Panc1 (cell line): Measurements from ENCODE around the gene PAK3. TPM values are rescaled to one million over a fixed set of nuclear protein-coding genes. Genes with fewer than 3 reads are reported as not detected.

Experiments
- ATAC-seq: fragments of 200-7000 bp; cut with Tn5 transposase; 2 replicates; pipeline ENCODE4 v1.9.1; 2020; ENCODE audit warnings: mild to moderate bottlenecking, moderate library complexity
- BruUV-seq: library from RNA; stranded (reverse); fragments of 400-500 nt; replicated peaks from 2 replicates; lab custom pipeline; 2021; lab: Mats Ljungman, UMichigan
- CTCF ChIA-PET: fragments of 300-600 bp; sonication (Branson Sonifier 250); formaldehyde crosslinking; loops from one replicate; lab custom pipeline; 2022; ENCODE audit warnings: antibody characterized with exemption; lab: Charles Lee
- POLR2A ChIA-PET: fragments of 300-600 bp; sonication (Branson Sonifier 250); formaldehyde crosslinking; loops from one replicate; lab custom pipeline; 2022; ENCODE audit warnings: antibody characterized with exemption; lab: Charles Lee
- DNase-seq: peaks from one replicate; pipeline ENCODE4 v3.0.0-alpha.2; 2010; ENCODE audit warnings: low read depth, low spot score
- H3K27ac ChIP-seq: 2 replicates; pipeline ENCODE4 v1.5.1; 2011; ENCODE audit warnings: mild to moderate bottlenecking, low read length, inconsistent platforms
- H3K27me3 ChIP-seq: fragments of 200-500 bp; sonication (Bioruptor generic); 2 replicates; pipeline ENCODE4 v1.6.0; 2014; ENCODE audit warnings: low read length, inconsistent platforms; ENCODE audit not compliant: control insufficient read depth, insufficient read depth
- H3K36me3 ChIP-seq: fragments of 200-500 bp; sonication (Bioruptor generic); 2 replicates; pipeline ENCODE4 v1.5.1; 2014; ENCODE audit warnings: inconsistent platforms, mild to moderate bottlenecking, low read length, moderate library complexity; ENCODE audit not compliant: control insufficient read depth, insufficient read depth
- H3K4me1 ChIP-seq: 2 replicates; pipeline ENCODE4 v1.5.1; 2011; ENCODE audit warnings: inconsistent platforms, mild to moderate bottlenecking, low read length, moderate library complexity; ENCODE audit not compliant: control insufficient read depth, insufficient read depth
- H3K4me3 ChIP-seq, 2 experiments: 2 replicates each; pipeline ENCODE4 v1.5.1; 2011 to 2012; ENCODE audit warnings: low read depth in 2 of 2, low read length in 2 of 2, mild to moderate bottlenecking in 2 of 2, inconsistent platforms in 1 of 2, moderate library complexity in 1 of 2
- H3K9me3 ChIP-seq: fragments of 200-500 bp; sonication (Bioruptor generic); 2 replicates; pipeline ENCODE4 v1.5.1; 2014; ENCODE audit warnings: low read depth, mild to moderate bottlenecking, inconsistent platforms, low read length, moderate library complexity; ENCODE audit not compliant: control insufficient read depth, insufficient read depth
- POLR2AphosphoS5 ChIP-seq: IDR thresholded peaks from 2 replicates; pipeline ENCODE4 v1.6.1; 2012; ENCODE audit warnings: mild to moderate bottlenecking, low read depth, low read length, moderate library complexity
- REST ChIP-seq, 2 experiments: IDR thresholded peaks; 2 replicates each; pipeline ENCODE4 v1.6.1; 2011 to 2012; ENCODE audit warnings: low read depth in 2 of 2, control low read depth in 1 of 2, low read length in 1 of 2, mild to moderate bottlenecking in 1 of 2, moderate library complexity in 1 of 2; ENCODE audit not compliant: insufficient read depth in 1 of 2
- SIN3A ChIP-seq: IDR thresholded peaks from 2 replicates; pipeline ENCODE4 v1.6.1; 2012; ENCODE audit warnings: low read depth, mild to moderate bottlenecking, low read length, moderate library complexity, borderline replicate concordance; ENCODE audit not compliant: insufficient read depth
- TCF7L2 ChIP-seq: IDR thresholded peaks from 2 replicates; pipeline ENCODE4 v1.6.1; 2011; ENCODE audit warnings: mild to moderate bottlenecking, low read depth, low read length, inconsistent platforms
- in situ Hi-C: cut with HindIII; loops from 2 replicates; pipeline ENCODE4 v1.10.0; 2016; ENCODE audit warnings: low sequenced_read_pairs, low pct_unique_long_range_greater_than_20kb
- intact Hi-C: fragments of 100-400 bp; cut with micrococcal nuclease; formaldehyde crosslinking; loops from one replicate; pipeline ENCODE4 v1.10.0; 2022; ENCODE audit not compliant: unreplicated experiment
- total RNA-seq: library from RNA; stranded (reverse); gene quantifications from one replicate; pipeline ENCODE4 v1.2.1, GENCODE V29; 2021; ENCODE audit not compliant: unreplicated experiment
- TF ChIP-seq, protein P1 (sequence below): fragments of 450-650 bp; IDR thresholded peaks from 2 replicates; pipeline ENCODE4 v1.5.1; 2017; ENCODE audit warnings: mild to moderate bottlenecking

The PAK3 gene
- total RNA-seq, 1 experiment from 2014 or later: 0.15 TPM

DNA sequence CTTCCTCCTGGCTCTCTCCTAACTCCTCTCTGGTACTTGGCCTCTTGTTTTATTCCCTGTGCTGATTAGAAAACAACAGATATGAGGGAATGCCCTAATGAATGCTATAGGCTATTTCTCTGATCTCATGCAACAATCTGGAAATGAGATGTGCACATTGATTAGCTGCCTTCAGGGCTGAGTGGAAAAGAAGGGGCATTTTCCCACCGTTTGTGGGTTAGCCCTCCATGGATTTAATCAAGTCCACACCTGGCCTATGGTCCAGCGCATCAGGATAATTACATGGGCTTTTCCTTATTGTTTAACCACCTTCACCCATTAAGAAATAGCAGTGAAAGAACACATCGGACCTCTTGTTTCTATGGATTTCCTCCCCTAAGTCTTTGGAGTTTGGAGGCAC lies 104.3 kb downstream of the PAK3 start:
- ChIA-PET CTCF (interaction anchor here (0.5 kb wide), 1 partner anchor 37 kb away, joined by 3 read pairs; no protein-coding TSS in a partner anchor), POLR2A (no interaction called here)
- no TSS peak for BruUV-seq
- Histone ChIP-seq H3K4me1 (no peaks in the 10 kb centered on the region), H3K27ac (no peak overlapping the region), H3K4me3 (no peak overlapping the region), H3K9me3 (no peaks in the 10 kb centered on the region), H3K36me3 (no peaks in the 10 kb centered on the region), H3K27me3 (no peaks in the 10 kb centered on the region)
- in situ Hi-C loops: no loop called here
- ATAC-seq (no peak), DNase-seq (no peak)
- no peak for TF ChIP-seq POLR2AphosphoS5
- TF ChIP-seq, protein P1, sequence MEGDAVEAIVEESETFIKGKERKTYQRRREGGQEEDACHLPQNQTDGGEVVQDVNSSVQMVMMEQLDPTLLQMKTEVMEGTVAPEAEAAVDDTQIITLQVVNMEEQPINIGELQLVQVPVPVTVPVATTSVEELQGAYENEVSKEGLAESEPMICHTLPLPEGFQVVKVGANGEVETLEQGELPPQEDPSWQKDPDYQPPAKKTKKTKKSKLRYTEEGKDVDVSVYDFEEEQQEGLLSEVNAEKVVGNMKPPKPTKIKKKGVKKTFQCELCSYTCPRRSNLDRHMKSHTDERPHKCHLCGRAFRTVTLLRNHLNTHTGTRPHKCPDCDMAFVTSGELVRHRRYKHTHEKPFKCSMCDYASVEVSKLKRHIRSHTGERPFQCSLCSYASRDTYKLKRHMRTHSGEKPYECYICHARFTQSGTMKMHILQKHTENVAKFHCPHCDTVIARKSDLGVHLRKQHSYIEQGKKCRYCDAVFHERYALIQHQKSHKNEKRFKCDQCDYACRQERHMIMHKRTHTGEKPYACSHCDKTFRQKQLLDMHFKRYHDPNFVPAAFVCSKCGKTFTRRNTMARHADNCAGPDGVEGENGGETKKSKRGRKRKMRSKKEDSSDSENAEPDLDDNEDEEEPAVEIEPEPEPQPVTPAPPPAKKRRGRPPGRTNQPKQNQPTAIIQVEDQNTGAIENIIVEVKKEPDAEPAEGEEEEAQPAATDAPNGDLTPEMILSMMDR: no peak
- TF ChIP-seq REST (IDR thresholded peaks at IDR 0.05; ENCODE audit: insufficient read depth in 1 of 2, low read depth in 2 of 2, low read length in 1 of 2): no peak
- TF ChIP-seq SIN3A: no peak
- no peak for TF ChIP-seq TCF7L2
- intact Hi-C loops: no loop called here

DNA sequence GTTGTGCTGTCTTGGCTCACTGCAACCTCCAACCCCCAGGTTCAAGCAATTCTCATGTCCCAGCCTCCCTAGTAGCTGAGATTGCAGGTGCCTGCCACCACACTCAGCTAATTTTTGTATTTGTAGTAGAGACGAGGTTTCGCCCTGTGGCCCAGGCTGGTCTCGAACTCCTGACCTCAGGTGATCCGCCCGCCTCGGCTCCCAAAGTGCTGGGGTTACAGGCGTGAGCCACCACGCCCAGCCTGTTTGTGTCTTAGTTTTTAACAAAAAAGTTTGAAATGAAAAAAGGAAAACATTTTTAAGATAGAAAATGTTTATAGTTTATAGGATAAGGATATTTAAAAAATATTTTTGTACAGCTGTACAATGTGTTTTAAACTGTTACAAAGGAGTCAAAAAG lies 111.9 kb downstream of the PAK3 start:
- BruUV-seq: no TSS peak
- DNase-seq (no peak), ATAC-seq (no peak)
- no peak for TF ChIP-seq TCF7L2
- TF ChIP-seq REST (IDR thresholded peaks at IDR 0.05; ENCODE audit: insufficient read depth in 1 of 2, low read depth in 2 of 2, low read length in 1 of 2): no peak
- no peak for TF ChIP-seq SIN3A
- TF ChIP-seq POLR2AphosphoS5: no peak
- TF ChIP-seq, protein P1: no peak
- Histone ChIP-seq H3K9me3 (no peaks in the 10 kb centered on the region), H3K27ac (no peak overlapping the region), H3K4me3 (no peak overlapping the region), H3K4me1 (no peaks in the 10 kb centered on the region), H3K36me3 (no peaks in the 10 kb centered on the region), H3K27me3 (no peaks in the 10 kb centered on the region)
- intact Hi-C loops (no loop called here), in situ Hi-C loops (no loop called here)
- ChIA-PET POLR2A (no interaction called here), CTCF (no interaction called here)
